Measurements from ENCODE around the gene ZNF438. TPM values are rescaled to one million over a fixed set of nuclear protein-coding genes. Genes with fewer than 3 reads are reported as not detected.

The ZNF438 gene
- total and polyA plus RNA-seq, 7 donors: 3.9 to 18.9 (median 11.9) TPM

GRCh38 chr10:30917789-30918188 is 113.9 kb downstream of the ZNF438 start:
- Histone ChIP-seq H3K4me3 (no peak overlapping the region), H3K4me1 (peaks cover 0 to 12% (median 5%) of the 10 kb centered on the region in 4 donors), H3K36me3 (no peaks in the 10 kb centered on the region), H3K9me3 (no peaks in the 10 kb centered on the region), H3K27me3 (no peaks in the 10 kb centered on the region), H3K27ac (no peak overlapping the region)
- intact Hi-C loops (cut with DNase I): no loop called here
- DNase-seq: no peak
- WGBS, 2 donors: 63 to 78% methylated on average over 1 of the region's 1 CpG
- no peak for TF ChIP-seq EP300 (IDR thresholded peaks at IDR 0.05)
- no peak for TF ChIP-seq POLR2A (IDR thresholded peaks at IDR 0.05)
- no peak for TF ChIP-seq CTCF (IDR thresholded peaks at IDR 0.05)
- TF ChIP-seq POLR2AphosphoS5 (IDR thresholded peaks at IDR 0.05): no peak

GRCh38 chr10:30917067-30917466 is 114.6 kb downstream of the ZNF438 start:
- no peak overlapping the region for H3K4me3 ChIP-seq
- intact Hi-C loops (cut with DNase I): no loop called here
- 79 to 81% methylated on average over 3 of the region's 3 CpGs for WGBS, 2 donors

GRCh38 chr10:30915146-30915545 is 116.5 kb downstream of the ZNF438 start:
- no peaks in the 10 kb centered on the region for H3K27me3 ChIP-seq
- 51 to 62% methylated on average over 1 of the region's 1 CpG for WGBS, 2 donors

More at GRCh38 chr10:30917067-30917466, 114.6 kb downstream of the ZNF438 start:
- Histone ChIP-seq H3K27me3 (no peaks in the 10 kb centered on the region), H3K27ac (no peak overlapping the region), H3K9me3 (no peaks in the 10 kb centered on the region), H3K36me3 (no peaks in the 10 kb centered on the region), H3K4me1 (peaks cover 0 to 12% (median 5%) of the 10 kb centered on the region in 4 donors)
- no peak for DNase-seq
- TF ChIP-seq POLR2A (IDR thresholded peaks at IDR 0.05) (no peak), POLR2AphosphoS5 (IDR thresholded peaks at IDR 0.05) (no peak), CTCF (IDR thresholded peaks at IDR 0.05) (no peak), EP300 (IDR thresholded peaks at IDR 0.05) (no peak)

GRCh38 chr10:30911303-30911863 is 120.3 kb downstream of the ZNF438 start:
- DNase-seq: no peak
- no peaks in the 10 kb centered on the region for H3K9me3 ChIP-seq
- peaks cover 0 to 21% (median 0%) of the 10 kb centered on the region in 4 donors for H3K36me3 ChIP-seq
- H3K27me3 ChIP-seq: no peaks in the 10 kb centered on the region
- peak overlapping the region in 2 of 4 donors; percentile 22 to 34 for H3K27ac ChIP-seq
- intact Hi-C loops (cut with DNase I): no loop called here
- H3K4me1 ChIP-seq: peaks cover 0 to 16% (median 6%) of the 10 kb centered on the region in 4 donors
- TF ChIP-seq POLR2A (IDR thresholded peaks at IDR 0.05) (no peak), EP300 (IDR thresholded peaks at IDR 0.05) (no peak), POLR2AphosphoS5 (IDR thresholded peaks at IDR 0.05) (no peak), CTCF (IDR thresholded peaks at IDR 0.05) (no peak)
- H3K4me3 ChIP-seq: no peak overlapping the region
- 70 to 80% methylated on average over 3 of the region's 3 CpGs for WGBS, 2 donors

More at GRCh38 chr10:30915146-30915545, 116.5 kb downstream of the ZNF438 start:
- TF ChIP-seq EP300 (IDR thresholded peaks at IDR 0.05) (no peak), CTCF (IDR thresholded peaks at IDR 0.05) (no peak), POLR2A (IDR thresholded peaks at IDR 0.05) (no peak), POLR2AphosphoS5 (IDR thresholded peaks at IDR 0.05) (no peak)
- no peak overlapping the region for H3K4me3 ChIP-seq
- peaks cover 0 to 16% (median 9%) of the 10 kb centered on the region in 4 donors for H3K4me1 ChIP-seq
- H3K27ac ChIP-seq: no peak overlapping the region
- DNase-seq: no peak
- intact Hi-C loops (cut with DNase I): no loop called here
- no peaks in the 10 kb centered on the region for H3K36me3 ChIP-seq
- no peaks in the 10 kb centered on the region for H3K9me3 ChIP-seq

Measured in sigmoid colon (tissue), 7 donors.